Endothelial cell of umbilical vein (primary cell): Measurements from ENCODE around the gene WWC1. TPM values are rescaled to one million over a fixed set of nuclear protein-coding genes. Genes with fewer than 3 reads are reported as not detected.

Experiments
- BruUV-seq: library from RNA; stranded (reverse); fragments of 400-500 nt; replicated peaks from 2 replicates; lab custom pipeline; 2021; lab: Mats Ljungman, UMichigan
- CTCF ChIA-PET: fragments of 300-600, 350-600 bp; sonication (Branson Sonifier 250); formaldehyde crosslinking; loops from one replicate; lab custom pipeline; 2021; ENCODE audit warnings: antibody characterized with exemption, inconsistent platforms; lab: Charles Lee
- POLR2A ChIA-PET: fragments of 300-600, 350-600 bp; sonication (Branson Sonifier 250); formaldehyde crosslinking; loops from one replicate; lab custom pipeline; 2021; ENCODE audit warnings: antibody characterized with exemption, inconsistent platforms; lab: Charles Lee
- DNase-seq: peaks from one replicate; pipeline ENCODE4 v3.0.0-alpha.2; 2011; ENCODE audit warnings: low read depth, low spot score
- FAIRE-seq: peaks from 2 replicates; lab custom pipeline; 2011; peaks lifted over from hg19 to GRCh38; lab: Jason Lieb, UNC
- H2AFZ ChIP-seq: 2 replicates; pipeline ENCODE4 v1.6.0; 2012; ENCODE audit warnings: low read depth, low read length, control low read depth, inconsistent platforms
- H3K27ac ChIP-seq: 2 replicates; pipeline ENCODE4 v1.5.1; 2011; ENCODE audit warnings: low read depth, mild to moderate bottlenecking, control low read depth, low read length, moderate library complexity; ENCODE audit not compliant: insufficient read depth
- H3K27me3 ChIP-seq, 2 experiments: 2 replicates each; pipeline versions ENCODE4 v1.6.0 to v1.6.1; 2011; ENCODE audit warnings: low read length in 2 of 2, mixed read lengths in 1 of 2; ENCODE audit not compliant: control insufficient read depth in 2 of 2, insufficient read depth in 2 of 2
- H3K36me3 ChIP-seq, 2 experiments: 2 replicates in 1 of 2; 3 replicates in 1 of 2; pipeline ENCODE4 v1.5.1; 2011; ENCODE audit warnings: low read length in 2 of 2, mild to moderate bottlenecking in 1 of 2, moderate library complexity in 1 of 2; ENCODE audit not compliant: control insufficient read depth in 2 of 2, insufficient read depth in 2 of 2; ENCODE audit errors: extremely low read depth in 1 of 2
- H3K4me1 ChIP-seq: 3 replicates; pipeline ENCODE4 v1.5.1; 2011; ENCODE audit warnings: mild to moderate bottlenecking, low read length; ENCODE audit not compliant: control insufficient read depth, insufficient read depth; ENCODE audit errors: extremely low read depth
- H3K4me2 ChIP-seq: 2 replicates; pipeline ENCODE4 v1.6.1; 2011; ENCODE audit warnings: low read length, control low read depth, mixed read lengths; ENCODE audit not compliant: insufficient read depth
- H3K4me3 ChIP-seq, 3 experiments: fragments of 200-600 bp in 1 of 3; sonication (generic), shearing (Covaris generic) in 1 of 3; replicated peaks in 1 of 3; 2 replicates each; pipeline ENCODE4 v1.5.1; 2011 to 2016; ENCODE audit warnings: control low read depth in 3 of 3, low read length in 3 of 3, mild to moderate bottlenecking in 2 of 3, inconsistent platforms in 1 of 3, low read depth in 1 of 3, moderate library complexity in 1 of 3; ENCODE audit not compliant: insufficient read depth in 1 of 3
- H3K79me2 ChIP-seq: 2 replicates; pipeline ENCODE4 v1.6.0; 2012; ENCODE audit warnings: low read length, inconsistent platforms; ENCODE audit not compliant: control insufficient read depth, insufficient read depth
- H3K9ac ChIP-seq: replicated peaks from 2 replicates; pipeline ENCODE3; 2011; ENCODE audit warnings: low read length, control low read depth; ENCODE audit not compliant: insufficient read depth; ENCODE audit errors: extremely low read depth
- H3K9me1 ChIP-seq: replicated peaks from 3 replicates; pipeline ENCODE4 v1.6.0; 2011; ENCODE audit warnings: mild to moderate bottlenecking, low read length; ENCODE audit not compliant: control insufficient read depth, insufficient read depth; ENCODE audit errors: extremely low read depth
- H3K9me3 ChIP-seq: replicated peaks from 2 replicates; pipeline ENCODE4 v1.5.1; 2012; ENCODE audit warnings: low read length, inconsistent platforms; ENCODE audit not compliant: control insufficient read depth, insufficient read depth
- H4K20me1 ChIP-seq: replicated peaks from 2 replicates; pipeline ENCODE3; 2011; ENCODE audit warnings: mild to moderate bottlenecking, low read length; ENCODE audit not compliant: control insufficient read depth, insufficient read depth; ENCODE audit errors: extremely low read depth
- EZH2 ChIP-seq: IDR thresholded peaks from 2 replicates; pipeline ENCODE4 v1.6.1; 2012; ENCODE audit warnings: borderline replicate concordance, low read depth, mild to moderate bottlenecking, moderate library complexity, low read length, inconsistent platforms; ENCODE audit not compliant: severe bottlenecking
- FOS ChIP-seq: IDR thresholded peaks from 2 replicates; pipeline ENCODE4 v1.6.1; 2011; ENCODE audit warnings: mild to moderate bottlenecking, low read length, moderate library complexity, borderline replicate concordance; ENCODE audit not compliant: insufficient read depth
- POLR2A ChIP-seq: IDR thresholded peaks from 2 replicates; pipeline ENCODE4 v1.6.1; 2012; ENCODE audit warnings: low read depth, mild to moderate bottlenecking, control low read depth, low read length
- POLR2AphosphoS5 ChIP-seq: IDR thresholded peaks from 2 replicates; pipeline ENCODE4 v1.6.1; 2012; ENCODE audit warnings: low read depth, mild to moderate bottlenecking, control low read depth, low read length, moderate library complexity; ENCODE audit not compliant: insufficient read depth
- dilution Hi-C: fragments of 300-500 bp; cut with MboI; formaldehyde crosslinking; loops from one replicate; pipeline ENCODE4 v1.15.0; 2019; ENCODE audit warnings: low sequenced_read_pairs; ENCODE audit not compliant: extremely low pct_ligation_motif_present
- intact Hi-C: fragments of 100-400 bp; cut with micrococcal nuclease; formaldehyde crosslinking; loops from one replicate; pipeline ENCODE4 v1.10.0; 2022
- polyA plus RNA-seq, 4 experiments: library from polyadenylated mRNA; depleted of rRNA in 3 of 4; stranded (reverse) in 3 of 4; unstranded in 1 of 4; fragments of >200 nt; gene quantifications; 2 replicates each; pipeline versions ENCODE4 v1.2.1 to v1.2.3, GENCODE V29; 2011 to 2012; ENCODE audit warnings: missing spikeins in 1 of 4
- total RNA-seq: library from RNA; stranded (reverse); gene quantifications from 2 replicates; pipeline ENCODE4 v1.2.3, GENCODE V29; 2021
- TF ChIP-seq, protein P1 (sequence below), 2 donors: IDR thresholded peaks; 1 replicate in 1 of 2; 2 replicates in 1 of 2; pipeline ENCODE4 v1.5.1; 2011; ENCODE audit warnings: low read length in 2 of 2, mild to moderate bottlenecking in 2 of 2, moderate library complexity in 2 of 2, control low read depth in 1 of 2, inconsistent platforms in 1 of 2, low read depth in 1 of 2; ENCODE audit not compliant: insufficient read depth in 1 of 2; ENCODE audit errors: extremely low read depth in 1 of 2
- TF ChIP-seq, protein P2 (sequence below): IDR thresholded peaks from 2 replicates; pipeline ENCODE4 v1.6.1; 2011; ENCODE audit not compliant: insufficient read depth, insufficient read length

The WWC1 gene
- total and polyA plus RNA-seq, 2 donors (not counting 3 experiments of a cell fraction or from before 2014, with no cell fraction given), result 0.03 to 0.91 TPM

DNA sequence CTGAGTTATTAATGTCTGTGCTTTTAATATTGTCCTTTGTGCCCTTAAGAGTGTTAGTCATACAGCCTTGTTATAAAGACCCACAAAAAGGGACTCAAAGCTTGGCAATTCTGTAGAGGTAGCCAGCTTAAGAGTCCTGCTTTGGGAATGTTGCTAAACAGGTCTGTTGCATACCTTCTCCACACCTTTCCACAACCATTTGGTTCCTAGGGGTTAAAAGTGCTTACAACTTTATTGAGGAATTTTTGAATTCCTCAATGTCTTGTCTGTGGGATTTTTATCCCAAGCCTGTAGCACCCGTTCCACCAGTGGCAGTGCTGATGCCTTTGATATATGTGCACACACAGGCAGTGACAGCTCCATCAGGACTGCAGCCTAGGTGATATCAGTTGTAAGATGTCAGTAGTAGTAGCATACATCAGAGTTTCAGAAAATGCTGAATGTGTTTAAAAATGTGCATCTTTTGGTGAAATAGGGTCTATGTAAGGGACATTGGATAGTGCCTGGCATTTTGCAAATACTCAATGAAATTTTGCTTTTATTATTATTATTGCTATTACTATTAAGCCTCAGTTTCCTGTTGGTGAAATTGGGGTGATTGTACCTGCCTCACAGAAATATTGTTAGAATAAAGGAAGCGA lies 68.5 kb downstream of the WWC1 start:
- ChIA-PET CTCF (no interaction called here), POLR2A (no interaction called here)
- Histone ChIP-seq H4K20me1 (no peaks in the 10 kb centered on the region), H3K27ac (no peak overlapping the region), H3K4me3 (no peak overlapping the region), H3K9ac (no peak overlapping the region), H2AFZ (no peak overlapping the region), H3K36me3 (no peaks in the 10 kb centered on the region), H3K4me2 (no peak overlapping the region), H3K27me3 (no peaks in the 10 kb centered on the region), H3K9me3 (no peaks in the 10 kb centered on the region), H3K79me2 (no peaks in the 10 kb centered on the region), H3K9me1 (no peaks in the 10 kb centered on the region), H3K4me1 (no peaks in the 10 kb centered on the region)
- FAIRE-seq (no peak), DNase-seq (no peak)
- no TSS peak for BruUV-seq
- no peak for TF ChIP-seq EZH2
- TF ChIP-seq POLR2AphosphoS5, result no peak
- TF ChIP-seq, protein P1, sequence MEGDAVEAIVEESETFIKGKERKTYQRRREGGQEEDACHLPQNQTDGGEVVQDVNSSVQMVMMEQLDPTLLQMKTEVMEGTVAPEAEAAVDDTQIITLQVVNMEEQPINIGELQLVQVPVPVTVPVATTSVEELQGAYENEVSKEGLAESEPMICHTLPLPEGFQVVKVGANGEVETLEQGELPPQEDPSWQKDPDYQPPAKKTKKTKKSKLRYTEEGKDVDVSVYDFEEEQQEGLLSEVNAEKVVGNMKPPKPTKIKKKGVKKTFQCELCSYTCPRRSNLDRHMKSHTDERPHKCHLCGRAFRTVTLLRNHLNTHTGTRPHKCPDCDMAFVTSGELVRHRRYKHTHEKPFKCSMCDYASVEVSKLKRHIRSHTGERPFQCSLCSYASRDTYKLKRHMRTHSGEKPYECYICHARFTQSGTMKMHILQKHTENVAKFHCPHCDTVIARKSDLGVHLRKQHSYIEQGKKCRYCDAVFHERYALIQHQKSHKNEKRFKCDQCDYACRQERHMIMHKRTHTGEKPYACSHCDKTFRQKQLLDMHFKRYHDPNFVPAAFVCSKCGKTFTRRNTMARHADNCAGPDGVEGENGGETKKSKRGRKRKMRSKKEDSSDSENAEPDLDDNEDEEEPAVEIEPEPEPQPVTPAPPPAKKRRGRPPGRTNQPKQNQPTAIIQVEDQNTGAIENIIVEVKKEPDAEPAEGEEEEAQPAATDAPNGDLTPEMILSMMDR (IDR thresholded peaks at IDR 0.05; ENCODE audit: extremely low read depth in 1 of 2, insufficient read depth in 1 of 2, low read depth in 1 of 2, low read length in 2 of 2), result no peak
- no peak for TF ChIP-seq FOS
- TF ChIP-seq, protein P2, sequence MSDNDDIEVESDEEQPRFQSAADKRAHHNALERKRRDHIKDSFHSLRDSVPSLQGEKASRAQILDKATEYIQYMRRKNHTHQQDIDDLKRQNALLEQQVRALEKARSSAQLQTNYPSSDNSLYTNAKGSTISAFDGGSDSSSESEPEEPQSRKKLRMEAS, result no peak
- no peak for TF ChIP-seq POLR2A
- intact Hi-C loops, result no loop called here
- dilution Hi-C loops, result no loop called here
